Measurements from ENCODE around the gene TGM5. TPM values are rescaled to one million over a fixed set of nuclear protein-coding genes. Genes with fewer than 3 reads are reported as not detected.
"Not testable (repeated sequence)": the region's sequence is repeated elsewhere in the genome, so short reads cannot be mapped to it uniquely, and the experiment has no call there.

Gene TGM5
- total RNA-seq, 1 donor from 2014 or later: not detected

DNA sequence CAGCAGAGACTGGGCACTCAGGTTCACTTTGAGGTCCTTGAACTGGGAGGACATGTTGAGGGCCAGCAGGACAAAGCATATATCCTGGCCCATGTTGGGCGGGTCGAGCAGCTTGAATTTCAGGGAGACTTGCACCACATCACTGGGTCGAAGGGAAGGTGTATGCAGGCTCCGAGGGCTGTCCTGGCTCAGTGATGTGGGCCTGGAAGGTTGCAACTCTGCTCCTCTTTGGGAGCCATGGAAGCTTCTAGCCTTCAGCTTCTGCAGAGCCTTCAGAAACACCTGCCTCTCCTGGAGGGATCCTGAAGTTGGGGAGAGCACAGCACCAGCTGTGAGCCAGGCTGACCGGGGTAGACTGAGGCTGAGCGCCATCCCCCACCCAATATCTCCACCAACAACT is 31.2 kb downstream of the TGM5 start:
- peaks cover 3% of the 10 kb centered on the region for H3K27me3 Mint-ChIP-seq (ENCODE audit: unreplicated experiment)
- no peak overlapping the region for H3K27ac Mint-ChIP-seq (ENCODE audit: unreplicated experiment)
- no peaks in the 10 kb centered on the region for H3K36me3 Mint-ChIP-seq (ENCODE audit: unreplicated experiment)
- H3K4me1 Mint-ChIP-seq (ENCODE audit: low read depth, unreplicated experiment): peaks cover 1% of the 10 kb centered on the region
- DNase-seq: no peak
- TF ChIP-seq, protein P1, sequence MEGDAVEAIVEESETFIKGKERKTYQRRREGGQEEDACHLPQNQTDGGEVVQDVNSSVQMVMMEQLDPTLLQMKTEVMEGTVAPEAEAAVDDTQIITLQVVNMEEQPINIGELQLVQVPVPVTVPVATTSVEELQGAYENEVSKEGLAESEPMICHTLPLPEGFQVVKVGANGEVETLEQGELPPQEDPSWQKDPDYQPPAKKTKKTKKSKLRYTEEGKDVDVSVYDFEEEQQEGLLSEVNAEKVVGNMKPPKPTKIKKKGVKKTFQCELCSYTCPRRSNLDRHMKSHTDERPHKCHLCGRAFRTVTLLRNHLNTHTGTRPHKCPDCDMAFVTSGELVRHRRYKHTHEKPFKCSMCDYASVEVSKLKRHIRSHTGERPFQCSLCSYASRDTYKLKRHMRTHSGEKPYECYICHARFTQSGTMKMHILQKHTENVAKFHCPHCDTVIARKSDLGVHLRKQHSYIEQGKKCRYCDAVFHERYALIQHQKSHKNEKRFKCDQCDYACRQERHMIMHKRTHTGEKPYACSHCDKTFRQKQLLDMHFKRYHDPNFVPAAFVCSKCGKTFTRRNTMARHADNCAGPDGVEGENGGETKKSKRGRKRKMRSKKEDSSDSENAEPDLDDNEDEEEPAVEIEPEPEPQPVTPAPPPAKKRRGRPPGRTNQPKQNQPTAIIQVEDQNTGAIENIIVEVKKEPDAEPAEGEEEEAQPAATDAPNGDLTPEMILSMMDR (IDR thresholded peaks at IDR 0.05; ENCODE audit: partially characterized antibody, unreplicated experiment): no peak
- H3K4me3 Mint-ChIP-seq (ENCODE audit: unreplicated experiment): no peak overlapping the region
- H3K9me3 Mint-ChIP-seq (ENCODE audit: unreplicated experiment): peaks cover 1% of the 10 kb centered on the region

- Mint-ChIP-seq H3K4me1 (ENCODE audit: low read depth, unreplicated experiment) (no peaks in the 10 kb centered on the region), H3K9me3 (ENCODE audit: unreplicated experiment) (no peaks in the 10 kb centered on the region), H3K36me3 (ENCODE audit: unreplicated experiment) (no peaks in the 10 kb centered on the region), H3K27ac (ENCODE audit: unreplicated experiment) (no peak overlapping the region), H3K27me3 (ENCODE audit: unreplicated experiment) (peaks cover 5% of the 10 kb centered on the region), H3K4me3 (ENCODE audit: unreplicated experiment) (no peak overlapping the region)
- no peak for DNase-seq
- TF ChIP-seq, protein P1 (IDR thresholded peaks at IDR 0.05; ENCODE audit: partially characterized antibody, unreplicated experiment): no peak
These were observed 34.3 kb downstream of the TGM5 start for GRCh38 chr15:43232289-43232874.

- no peaks in the 10 kb centered on the region for H3K4me1 Mint-ChIP-seq (ENCODE audit: low read depth, unreplicated experiment)
- H3K9me3 Mint-ChIP-seq (ENCODE audit: unreplicated experiment): no peaks in the 10 kb centered on the region
- no peak for DNase-seq
- H3K27ac Mint-ChIP-seq (ENCODE audit: unreplicated experiment): no peak overlapping the region
- peaks cover 4% of the 10 kb centered on the region for H3K36me3 Mint-ChIP-seq (ENCODE audit: unreplicated experiment)
- TF ChIP-seq, protein P1 (IDR thresholded peaks at IDR 0.05; ENCODE audit: partially characterized antibody, unreplicated experiment): no peak
- no peak overlapping the region for H3K4me3 Mint-ChIP-seq (ENCODE audit: unreplicated experiment)
- peaks cover 5% of the 10 kb centered on the region for H3K27me3 Mint-ChIP-seq (ENCODE audit: unreplicated experiment)
These were observed 36.0 kb downstream of the TGM5 start for GRCh38 chr15:43230640-43231115.

GRCh38 chr15:43229977-43230376 is 36.8 kb downstream of the TGM5 start:
- H3K36me3 Mint-ChIP-seq (ENCODE audit: unreplicated experiment): peaks cover 4% of the 10 kb centered on the region
- DNase-seq: no peak
- TF ChIP-seq, protein P1 (IDR thresholded peaks at IDR 0.05; ENCODE audit: partially characterized antibody, unreplicated experiment): no peak
- no peak overlapping the region for H3K27ac Mint-ChIP-seq (ENCODE audit: unreplicated experiment)
- H3K4me1 Mint-ChIP-seq (ENCODE audit: low read depth, unreplicated experiment): no peaks in the 10 kb centered on the region
- H3K27me3 Mint-ChIP-seq (ENCODE audit: unreplicated experiment): peaks cover 5% of the 10 kb centered on the region
- H3K9me3 Mint-ChIP-seq (ENCODE audit: unreplicated experiment): no peaks in the 10 kb centered on the region
- no peak overlapping the region for H3K4me3 Mint-ChIP-seq (ENCODE audit: unreplicated experiment)

DNA sequence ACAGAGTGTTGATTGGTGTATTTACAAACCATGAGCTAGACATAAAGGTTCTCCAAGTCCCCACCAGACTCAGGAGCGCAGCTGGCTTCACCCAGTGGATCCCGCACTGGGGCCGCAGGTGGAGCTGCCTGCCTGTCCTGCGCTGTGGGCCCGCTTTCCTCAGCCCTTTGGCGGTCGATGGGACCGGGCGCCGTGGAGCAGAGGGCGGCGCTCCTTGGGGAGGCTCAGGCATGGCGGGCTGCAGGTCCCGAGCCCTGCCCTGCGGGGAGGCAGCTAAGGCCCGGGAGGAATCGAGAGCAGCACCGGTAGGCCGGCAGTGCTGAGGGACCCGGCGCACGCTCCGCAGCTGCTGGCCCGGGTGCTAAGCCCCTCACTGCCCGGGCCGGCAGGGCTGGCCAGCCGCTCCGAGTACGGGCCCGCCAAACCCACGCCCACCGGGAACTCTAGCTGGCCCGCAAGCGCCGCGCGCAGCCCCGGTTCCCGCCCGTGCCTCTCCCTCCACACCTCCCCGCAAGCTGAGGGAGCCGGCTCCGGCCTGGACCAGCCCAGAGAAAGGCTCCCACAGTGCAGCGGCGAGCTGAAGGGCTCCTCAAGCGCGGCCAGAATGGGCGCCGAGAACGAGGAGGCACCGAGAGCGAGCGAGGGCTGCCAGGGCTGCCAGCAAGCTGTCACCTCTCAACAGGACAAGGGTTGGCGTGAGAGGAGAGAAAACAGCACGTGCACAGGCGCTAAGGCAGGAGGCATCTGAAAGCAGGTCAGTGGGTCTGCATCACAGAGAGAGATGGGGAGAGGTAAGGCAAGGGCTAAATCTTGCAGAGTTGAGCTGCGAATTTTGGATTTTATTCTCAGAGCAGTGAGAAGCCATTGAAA is 40.1 kb downstream of the TGM5 start:
- TF ChIP-seq, protein P1 (IDR thresholded peaks at IDR 0.05; ENCODE audit: partially characterized antibody, unreplicated experiment): no peak
- Mint-ChIP-seq H3K9me3 (ENCODE audit: unreplicated experiment) (no peaks in the 10 kb centered on the region), H3K27ac (ENCODE audit: unreplicated experiment) (no peak overlapping the region), H3K36me3 (ENCODE audit: unreplicated experiment) (peaks cover 4% of the 10 kb centered on the region), H3K27me3 (ENCODE audit: unreplicated experiment) (peaks cover 5% of the 10 kb centered on the region), H3K4me3 (ENCODE audit: unreplicated experiment) (no peak overlapping the region), H3K4me1 (ENCODE audit: low read depth, unreplicated experiment) (no peaks in the 10 kb centered on the region)
- no peak for DNase-seq

- H3K27ac Mint-ChIP-seq (ENCODE audit: unreplicated experiment); H3K4me3 Mint-ChIP-seq (ENCODE audit: unreplicated experiment); H3K9me3 Mint-ChIP-seq (ENCODE audit: unreplicated experiment); DNase-seq; H3K27me3 Mint-ChIP-seq (ENCODE audit: unreplicated experiment); H3K36me3 Mint-ChIP-seq (ENCODE audit: unreplicated experiment); H3K4me1 Mint-ChIP-seq (ENCODE audit: low read depth, unreplicated experiment): not testable (repeated sequence)
These were observed 40.8 kb downstream of the TGM5 start for GRCh38 chr15:43225950-43226255.
